ENCODE data around the gene CLDN25. TPM values are rescaled to one million over a fixed set of nuclear protein-coding genes. Genes with fewer than 3 reads are reported as not detected.
A peak's percentile ranks its signal among the peaks of the same experiment; 100 is the strongest.

The CLDN25 gene
- total RNA-seq: not detected
- polyA plus RNA-seq: not detected
- not detected for total RNA-seq

- Mint-ChIP-seq H3K4me3 (no peak within 1 kb of the TSS), H3K27ac (peak within 1 kb of the TSS in 1 of 9 donors; percentile 65), H3K36me3 (peaks cover 0 to 5% (median 0%) of the 10 kb centered on the region in 5 donors), H3K4me1 (peaks cover 0 to 8% (median 1%) of the 10 kb centered on the region in 7 donors), H3K27me3 (peaks cover 0 to 37% (median 17%) of the 10 kb centered on the region in 5 donors), H3K9me3 (no peaks in the 10 kb centered on the region)
- Histone ChIP-seq H3K4me3 (ENCODE audit: low read length) (no peak within 1 kb of the TSS), H3K27ac (ENCODE audit: low read depth, low read length) (no peak within 1 kb of the TSS), H3K27me3 (ENCODE audit: control insufficient read depth in 2 of 2, insufficient read depth in 2 of 2, low read length in 2 of 2) (no peaks in the 10 kb centered on the region), H3K36me3 (ENCODE audit: control insufficient read depth in 2 of 3, insufficient read depth in 3 of 3, low read length in 3 of 3) (no peaks in the 10 kb centered on the region), H3K9me3 (ENCODE audit: control insufficient read depth in 2 of 3, low read length in 3 of 3) (no peaks in the 10 kb centered on the region), H3K4me1 (ENCODE audit: control insufficient read depth in 2 of 2, insufficient read depth in 2 of 2, low read length in 2 of 2) (no peaks in the 10 kb centered on the region)
- no peak for DNase-seq
- intact Hi-C loops (cut with micrococcal nuclease): loop anchor here (10.0 kb wide), 3 partner anchors 385 to 1555 kb away; partner anchors contain the start of gene PTS (in 1 of the 2)
- POLR2A ChIA-PET: no interaction called here
- no peak for ATAC-seq
- CTCF ChIA-PET: no interaction called here
Measured at GRCh38 chr11:113779496-113779895, at the start of gene CLDN25. Gene CLDN25, plus strand, starts transcription at chr11:113779796. Its CDS starts 0 bp downstream, at chr11:113779796.

- H3K4me1 ChIP-seq (ENCODE audit: control insufficient read depth in 2 of 2, insufficient read depth in 2 of 2, low read length in 2 of 2): no peaks in the 10 kb centered on the region
- ChIA-PET CTCF (interaction anchor here (1.5 kb wide), 1 partner anchor 11 kb away, joined by 3 read pairs; no protein-coding TSS in a partner anchor), POLR2A (no interaction called here)
- Mint-ChIP-seq H3K4me3 (no peak overlapping the region), H3K9me3 (no peaks in the 10 kb centered on the region), H3K27ac (no peak overlapping the region), H3K4me1 (peaks cover 0 to 3% (median 0%) of the 10 kb centered on the region in 7 donors), H3K36me3 (peaks cover 5 to 43% (median 13%) of the 10 kb centered on the region in 5 donors), H3K27me3 (no peaks in the 10 kb centered on the region)
- H3K4me3 ChIP-seq (ENCODE audit: low read length): no peak overlapping the region
- H3K27ac ChIP-seq (ENCODE audit: low read depth, low read length): no peak overlapping the region
- DNase-seq (no peak), ATAC-seq (no peak)
- intact Hi-C loops (cut with micrococcal nuclease): loop anchor here (1.0 kb wide), 1 partner anchor 426 kb away; no protein-coding TSS in a partner anchor
- H3K27me3 ChIP-seq (ENCODE audit: control insufficient read depth in 2 of 2, insufficient read depth in 2 of 2, low read length in 2 of 2): no peaks in the 10 kb centered on the region
- H3K36me3 ChIP-seq (ENCODE audit: control insufficient read depth in 2 of 3, insufficient read depth in 3 of 3, low read length in 3 of 3): peaks cover 0 to 23% (median 0%) of the 10 kb centered on the region in 3 experiments
- H3K9me3 ChIP-seq (ENCODE audit: control insufficient read depth in 2 of 3, low read length in 3 of 3): no peaks in the 10 kb centered on the region
Measured at GRCh38 chr11:113730887-113731726, 48.5 kb upstream of the CLDN25 start.

GRCh38 chr11:113732092-113732491, 47.5 kb upstream of the CLDN25 start:
- ATAC-seq: no peak

GRCh38 chr11:113736323-113736722, 43.3 kb upstream of the CLDN25 start:
- ATAC-seq (no peak), DNase-seq (no peak)
- H3K4me3 Mint-ChIP-seq: no peak overlapping the region
- peaks cover 18 to 72% (median 34%) of the 10 kb centered on the region in 5 donors for H3K36me3 Mint-ChIP-seq
- intact Hi-C loops (cut with micrococcal nuclease): no loop called here
- peaks cover 0 to 6% (median 0%) of the 10 kb centered on the region in 7 donors for H3K4me1 Mint-ChIP-seq
- H3K27ac Mint-ChIP-seq: no peak overlapping the region
- no peaks in the 10 kb centered on the region for H3K27me3 Mint-ChIP-seq
- POLR2A ChIA-PET: no interaction called here
- Histone ChIP-seq H3K4me1 (ENCODE audit: control insufficient read depth in 2 of 2, insufficient read depth in 2 of 2, low read length in 2 of 2) (no peaks in the 10 kb centered on the region), H3K36me3 (ENCODE audit: control insufficient read depth in 2 of 3, insufficient read depth in 3 of 3, low read length in 3 of 3) (peaks cover 0 to 65% (median 0%) of the 10 kb centered on the region in 3 experiments), H3K27me3 (ENCODE audit: control insufficient read depth in 2 of 2, insufficient read depth in 2 of 2, low read length in 2 of 2) (no peaks in the 10 kb centered on the region), H3K4me3 (ENCODE audit: low read length) (no peak overlapping the region), H3K9me3 (ENCODE audit: control insufficient read depth in 2 of 3, low read length in 3 of 3) (no peaks in the 10 kb centered on the region), H3K27ac (ENCODE audit: low read depth, low read length) (no peak overlapping the region)
- H3K9me3 Mint-ChIP-seq: no peaks in the 10 kb centered on the region
- CTCF ChIA-PET: no interaction called here

More at GRCh38 chr11:113732092-113732491, 47.5 kb upstream of the CLDN25 start:
- no peaks in the 10 kb centered on the region for H3K27me3 ChIP-seq (ENCODE audit: control insufficient read depth in 2 of 2, insufficient read depth in 2 of 2, low read length in 2 of 2)
- DNase-seq: no peak
- intact Hi-C loops (cut with micrococcal nuclease): no loop called here
- POLR2A ChIA-PET: no interaction called here
- no peaks in the 10 kb centered on the region for H3K27me3 Mint-ChIP-seq
- peaks cover 10 to 43% (median 17%) of the 10 kb centered on the region in 5 donors for H3K36me3 Mint-ChIP-seq
- no peak overlapping the region for H3K4me3 Mint-ChIP-seq
- H3K36me3 ChIP-seq (ENCODE audit: control insufficient read depth in 2 of 3, insufficient read depth in 3 of 3, low read length in 3 of 3): peaks cover 0 to 33% (median 0%) of the 10 kb centered on the region in 3 experiments
- no peak overlapping the region for H3K4me3 ChIP-seq (ENCODE audit: low read length)
- H3K9me3 ChIP-seq (ENCODE audit: control insufficient read depth in 2 of 3, low read length in 3 of 3): no peaks in the 10 kb centered on the region
- no peak overlapping the region for H3K27ac ChIP-seq (ENCODE audit: low read depth, low read length)
- CTCF ChIA-PET: interaction anchor here (0.5 to 1.6 kb wide), 3 partner anchors 10 to 1385 kb away, joined by 3 to 4 read pairs (median 3); no protein-coding TSS in a partner anchor
- peaks cover 0 to 6% (median 0%) of the 10 kb centered on the region in 7 donors for H3K4me1 Mint-ChIP-seq
- H3K27ac Mint-ChIP-seq: no peak overlapping the region
- no peaks in the 10 kb centered on the region for H3K4me1 ChIP-seq (ENCODE audit: control insufficient read depth in 2 of 2, insufficient read depth in 2 of 2, low read length in 2 of 2)
- H3K9me3 Mint-ChIP-seq: no peaks in the 10 kb centered on the region

GRCh38 chr11:113752932-113753331, 26.7 kb upstream of the CLDN25 start:
- ATAC-seq: no peak
- Mint-ChIP-seq H3K27ac (no peak overlapping the region), H3K36me3 (peaks cover 10 to 33% (median 19%) of the 10 kb centered on the region in 5 donors), H3K4me3 (no peak overlapping the region), H3K9me3 (no peaks in the 10 kb centered on the region), H3K27me3 (no peaks in the 10 kb centered on the region), H3K4me1 (no peaks in the 10 kb centered on the region)
- no peaks in the 10 kb centered on the region for H3K27me3 ChIP-seq (ENCODE audit: control insufficient read depth in 2 of 2, insufficient read depth in 2 of 2, low read length in 2 of 2)
- ChIA-PET POLR2A (no interaction called here), CTCF (no interaction called here)
- no peak for DNase-seq
- H3K4me1 ChIP-seq (ENCODE audit: control insufficient read depth in 2 of 2, insufficient read depth in 2 of 2, low read length in 2 of 2): no peaks in the 10 kb centered on the region
- H3K27ac ChIP-seq (ENCODE audit: low read depth, low read length): no peak overlapping the region
- intact Hi-C loops (cut with micrococcal nuclease): no loop called here
- H3K4me3 ChIP-seq (ENCODE audit: low read length): no peak overlapping the region
- no peaks in the 10 kb centered on the region for H3K9me3 ChIP-seq (ENCODE audit: control insufficient read depth in 2 of 3, low read length in 3 of 3)
- peaks cover 0 to 33% (median 8%) of the 10 kb centered on the region in 3 experiments for H3K36me3 ChIP-seq (ENCODE audit: control insufficient read depth in 2 of 3, insufficient read depth in 3 of 3, low read length in 3 of 3)

GRCh38 chr11:113760241-113760640, 19.4 kb upstream of the CLDN25 start:
- Mint-ChIP-seq H3K36me3 (peaks cover 20 to 57% (median 33%) of the 10 kb centered on the region in 5 donors), H3K4me3 (no peak overlapping the region), H3K27ac (no peak overlapping the region), H3K9me3 (peaks cover 0 to 2% (median 0%) of the 10 kb centered on the region in 11 donors), H3K4me1 (peaks cover 2 to 12% (median 6%) of the 10 kb centered on the region in 7 donors), H3K27me3 (no peaks in the 10 kb centered on the region)
- ChIA-PET POLR2A (no interaction called here), CTCF (interaction anchor here (0.6 kb wide), 1 partner anchor 402 kb away, joined by 3 read pairs; no protein-coding TSS in a partner anchor)
- intact Hi-C loops (cut with micrococcal nuclease): no loop called here
- H3K4me3 ChIP-seq (ENCODE audit: low read length): no peak overlapping the region
- H3K9me3 ChIP-seq (ENCODE audit: control insufficient read depth in 2 of 3, low read length in 3 of 3): no peaks in the 10 kb centered on the region
- ATAC-seq (no peak), DNase-seq (no peak)
- peaks cover 4 to 44% (median 4%) of the 10 kb centered on the region in 3 experiments for H3K36me3 ChIP-seq (ENCODE audit: control insufficient read depth in 2 of 3, insufficient read depth in 3 of 3, low read length in 3 of 3)
- no peak overlapping the region for H3K27ac ChIP-seq (ENCODE audit: low read depth, low read length)
- H3K4me1 ChIP-seq (ENCODE audit: control insufficient read depth in 2 of 2, insufficient read depth in 2 of 2, low read length in 2 of 2): no peaks in the 10 kb centered on the region
- H3K27me3 ChIP-seq (ENCODE audit: control insufficient read depth in 2 of 2, insufficient read depth in 2 of 2, low read length in 2 of 2): no peaks in the 10 kb centered on the region

Measured in naive thymus-derived CD4-positive, alpha-beta T cell (primary cell).